Ovary (tissue), 3 donors: ENCODE results near the gene CNNM1.

Source experiments
- EP300 ChIP-seq: sonication (generic); formaldehyde crosslinking; IDR thresholded peaks from one replicate; pipeline ENCODE4 v1.6.1; 2017; ENCODE audit warnings: antibody characterized with exemption
- TF ChIP-seq, protein P1 (sequence below), 3 donors: fragments of 450-650 bp in 2 of 3; fragments of 200-600 bp in 1 of 3; IDR thresholded peaks; one replicate each; pipeline versions ENCODE4 v1.5.1 to v1.8.0; 2016 to 2022; ENCODE audit warnings: antibody characterized with exemption in 3 of 3, mild to moderate bottlenecking in 1 of 3
- donor health status: DM: no; HTN: no; CAD: no.

DNA sequence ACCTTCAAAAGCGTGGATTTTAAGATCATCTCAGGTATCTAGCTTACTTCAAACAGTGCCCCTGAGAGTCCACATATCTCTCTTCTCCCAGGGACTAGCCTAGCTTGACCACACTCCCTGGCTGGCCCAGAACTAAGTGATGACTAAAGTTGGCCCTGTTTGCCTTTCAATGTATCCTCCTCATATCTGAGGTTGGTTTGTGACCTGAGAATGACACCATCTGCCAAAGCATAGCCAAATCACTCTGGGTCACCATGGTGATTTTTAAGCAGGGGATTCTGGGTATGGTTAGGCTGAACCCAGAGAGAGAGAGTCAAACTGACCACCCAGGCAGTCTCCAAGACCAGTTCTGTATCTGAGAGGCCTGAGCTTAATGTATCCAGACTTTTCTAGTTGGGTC is 16.2 kb downstream of the CNNM1 start:
- TF ChIP-seq, protein P1, sequence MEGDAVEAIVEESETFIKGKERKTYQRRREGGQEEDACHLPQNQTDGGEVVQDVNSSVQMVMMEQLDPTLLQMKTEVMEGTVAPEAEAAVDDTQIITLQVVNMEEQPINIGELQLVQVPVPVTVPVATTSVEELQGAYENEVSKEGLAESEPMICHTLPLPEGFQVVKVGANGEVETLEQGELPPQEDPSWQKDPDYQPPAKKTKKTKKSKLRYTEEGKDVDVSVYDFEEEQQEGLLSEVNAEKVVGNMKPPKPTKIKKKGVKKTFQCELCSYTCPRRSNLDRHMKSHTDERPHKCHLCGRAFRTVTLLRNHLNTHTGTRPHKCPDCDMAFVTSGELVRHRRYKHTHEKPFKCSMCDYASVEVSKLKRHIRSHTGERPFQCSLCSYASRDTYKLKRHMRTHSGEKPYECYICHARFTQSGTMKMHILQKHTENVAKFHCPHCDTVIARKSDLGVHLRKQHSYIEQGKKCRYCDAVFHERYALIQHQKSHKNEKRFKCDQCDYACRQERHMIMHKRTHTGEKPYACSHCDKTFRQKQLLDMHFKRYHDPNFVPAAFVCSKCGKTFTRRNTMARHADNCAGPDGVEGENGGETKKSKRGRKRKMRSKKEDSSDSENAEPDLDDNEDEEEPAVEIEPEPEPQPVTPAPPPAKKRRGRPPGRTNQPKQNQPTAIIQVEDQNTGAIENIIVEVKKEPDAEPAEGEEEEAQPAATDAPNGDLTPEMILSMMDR (IDR thresholded peaks at IDR 0.05), result no peak
- no peak for TF ChIP-seq EP300
